Ovary (tissue), 3 donors: ENCODE data around the gene SEMA4G.

Source experiments
- CTCF ChIP-seq, 3 donors: fragments of 450-650 bp in 2 of 3; fragments of 200-600 bp in 1 of 3; IDR thresholded peaks; one replicate each; pipeline versions ENCODE4 v1.5.1 to v1.8.0; 2016 to 2022; ENCODE audit warnings: antibody characterized with exemption in 3 of 3, mild to moderate bottlenecking in 1 of 3
- POLR2A ChIP-seq: fragments of 450-650 bp; IDR thresholded peaks from one replicate; pipeline ENCODE4 v1.6.1; 2017; ENCODE audit warnings: antibody characterized with exemption, mild to moderate bottlenecking, moderate library complexity
- donor health status: DM: no; HTN: no; CAD: no.

- no peak for TF ChIP-seq CTCF (IDR thresholded peaks at IDR 0.05)
- TF ChIP-seq POLR2A, result no peak
These were observed 38.9 kb downstream of the SEMA4G start for GRCh38 chr10:101007915-101008822.
